NOMO-1 treated with DMSO at 0.1 percent for 48 hours (cell line): ENCODE results near the gene WSB1.

Experiments used
- DNase-seq: peaks from one replicate; lab custom pipeline; 2025; ENCODE audit not compliant: unreplicated experiment; lab: John Stamatoyannopoulos, UW

WSB1 gene

DNA sequence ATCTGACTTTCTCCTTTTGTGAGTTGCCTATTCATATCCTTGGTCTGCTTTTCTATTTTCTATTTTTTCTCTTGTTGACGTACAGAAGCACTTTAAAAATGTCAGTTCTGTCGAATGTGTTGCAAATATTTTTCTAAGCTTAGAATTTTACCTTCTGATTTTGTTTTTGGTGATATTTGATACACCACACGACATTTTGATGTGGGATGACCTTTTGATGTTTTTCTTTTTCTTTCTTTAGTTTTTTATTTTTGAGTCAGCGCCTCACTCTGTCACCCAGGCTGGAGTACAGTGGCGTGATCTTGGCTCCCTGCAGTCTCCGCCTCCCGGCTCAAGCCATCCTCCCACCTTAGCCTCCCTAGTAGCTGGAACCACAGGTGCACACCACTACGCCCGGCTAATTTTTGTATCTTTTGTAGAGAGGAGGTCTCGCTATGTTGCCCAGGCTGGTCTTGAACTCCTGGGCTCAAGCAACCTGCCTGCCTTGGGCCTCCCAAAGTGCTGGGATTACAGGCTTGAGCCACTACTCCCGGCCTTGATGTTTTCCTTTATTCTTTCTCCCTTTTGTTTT, 39.6 kb downstream of the WSB1 start:
- DNase-seq: no peak

GRCh38 chr17:27336184-27336583, 42.3 kb downstream of the WSB1 start:
- peak; percentile 93 for DNase-seq

DNA sequence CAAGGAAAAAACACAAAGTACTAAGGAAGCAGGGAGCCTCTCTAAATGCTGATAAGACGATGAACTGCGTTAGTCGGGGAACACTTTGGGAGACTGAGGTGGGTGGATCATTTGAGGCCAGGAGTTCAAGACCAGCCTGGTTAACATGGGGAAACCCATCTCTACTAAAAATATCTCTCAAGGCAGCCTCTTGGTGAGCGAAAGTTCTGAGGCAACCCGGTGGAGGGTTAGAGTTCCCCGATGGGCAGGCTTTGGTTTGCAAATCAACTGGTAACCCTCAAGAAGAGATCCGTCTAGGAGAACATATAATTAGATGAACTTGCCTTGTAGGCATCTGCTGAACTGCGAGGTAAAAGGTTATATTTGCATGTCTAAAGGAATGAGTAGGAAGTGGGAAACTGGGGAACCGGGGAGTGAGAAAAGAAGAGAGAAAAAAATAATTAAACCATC, 44.6 kb downstream of the WSB1 start:
- DNase-seq: no peak

DNA sequence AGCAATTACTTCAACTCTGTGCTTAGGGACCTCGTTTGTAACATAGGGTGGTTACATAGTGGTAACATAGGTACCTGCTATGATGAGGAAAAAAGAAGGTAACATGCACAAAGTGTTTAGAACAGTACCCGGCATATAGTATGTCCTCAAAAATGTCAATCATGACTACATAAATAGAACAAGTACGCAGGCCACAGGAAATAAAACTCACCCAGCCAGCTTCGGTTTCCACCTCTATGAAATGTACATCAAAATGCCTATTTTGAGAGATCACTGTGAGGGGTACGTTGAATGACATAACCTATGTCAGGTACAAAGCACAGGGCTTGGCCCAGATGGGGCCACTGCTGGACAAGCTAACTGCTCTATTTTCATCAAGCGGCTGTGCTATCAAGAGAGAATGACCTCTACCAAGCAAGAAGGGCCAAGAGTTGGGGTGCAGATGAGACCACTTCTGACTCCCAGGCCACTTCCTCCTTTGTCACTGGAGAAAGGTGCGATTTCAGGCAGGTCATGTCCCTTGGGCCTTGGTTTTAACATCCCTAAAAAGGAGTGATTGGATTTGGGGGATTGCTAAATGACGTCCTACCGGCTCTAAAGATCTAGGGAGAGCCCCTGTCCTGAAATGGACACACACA, 45.4 kb downstream of the WSB1 start:
- no peak for DNase-seq

- DNase-seq: no peak
Measured at GRCh38 chr17:27339836-27340550, 46.1 kb downstream of the WSB1 start.

- no peak for DNase-seq
Measured at GRCh38 chr17:27340575-27340974, 46.7 kb downstream of the WSB1 start.

DNA sequence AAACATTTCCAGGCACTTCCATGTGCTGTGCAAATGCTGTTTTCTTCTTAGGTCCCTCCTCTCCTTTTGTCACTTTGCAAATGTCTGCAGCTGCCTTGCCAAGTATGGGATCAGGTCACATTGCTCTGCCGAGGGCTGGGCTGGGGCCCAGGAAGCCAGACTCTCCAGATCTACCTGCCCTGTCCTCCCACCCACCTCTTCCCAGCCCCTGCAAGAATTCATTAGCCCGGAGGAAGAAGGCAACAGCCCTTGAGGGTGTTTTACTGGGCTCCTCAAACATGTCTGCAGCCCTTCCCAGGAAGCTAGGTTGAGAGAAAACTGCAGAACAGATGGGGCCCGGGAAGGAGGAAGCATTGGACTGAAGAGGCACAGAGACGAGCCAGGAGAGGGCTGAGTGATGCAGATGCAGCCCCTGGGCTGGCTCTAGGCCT, 47.1 kb downstream of the WSB1 start:
- no peak for DNase-seq

GRCh38 chr17:27342059-27342458, 48.1 kb downstream of the WSB1 start:
- DNase-seq: no peak

DNA sequence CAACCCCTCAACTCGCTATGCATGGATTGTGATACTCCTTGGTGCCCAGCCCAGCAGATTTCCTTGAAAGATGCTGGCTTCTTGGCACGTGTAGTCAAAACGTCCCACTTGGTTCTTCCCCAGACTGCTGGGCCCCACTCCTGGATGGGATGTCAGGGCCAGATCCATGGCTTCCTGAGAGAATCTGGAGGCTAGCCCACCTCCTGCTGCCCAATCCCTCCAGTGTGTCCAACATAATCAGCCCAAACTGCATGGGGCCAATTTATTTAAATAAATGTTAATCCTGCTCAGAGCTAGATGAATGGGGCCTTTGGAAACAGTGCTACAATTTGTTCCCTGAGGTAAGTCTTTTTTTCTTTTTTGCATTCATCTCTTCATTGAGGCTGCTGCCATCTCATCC, 49.4 kb downstream of the WSB1 start:
- DNase-seq: no peak

DNA sequence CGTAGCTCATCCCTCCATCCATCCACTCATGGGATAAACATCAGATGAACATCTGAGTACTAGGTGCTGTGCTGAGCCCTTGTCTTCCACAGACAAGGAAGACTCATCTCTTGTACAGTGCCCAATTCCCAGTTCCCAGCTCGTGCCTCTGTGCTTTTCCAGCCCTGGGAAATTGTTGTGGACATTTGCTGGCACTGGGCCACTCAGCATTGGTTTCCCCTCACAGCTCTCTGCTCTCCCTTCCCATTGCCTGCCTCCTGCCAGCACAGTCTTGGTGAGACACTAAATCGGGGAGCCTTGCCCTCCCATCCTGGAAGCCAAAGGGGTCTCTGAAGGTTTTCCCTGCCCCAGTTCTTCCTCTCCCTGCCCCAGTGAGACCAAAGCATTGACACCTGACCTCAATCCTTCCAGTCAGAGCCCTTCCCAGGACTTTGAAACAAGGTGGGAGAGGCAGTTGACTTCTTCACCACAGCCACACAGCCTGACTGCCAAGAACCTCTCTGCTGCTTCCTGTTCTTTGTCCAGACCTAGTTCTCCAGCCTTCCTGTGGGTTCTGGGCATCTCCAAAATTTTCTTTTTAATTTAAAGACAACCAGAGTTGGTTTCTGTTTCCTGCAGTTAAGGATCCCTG, 50.2 kb downstream of the WSB1 start:
- no peak for DNase-seq

GRCh38 chr17:27345141-27345904, 51.4 kb downstream of the WSB1 start:
- no peak for DNase-seq

- DNase-seq: no peak
Measured at GRCh38 chr17:27346228-27346899, 52.5 kb downstream of the WSB1 start.

- no peak for DNase-seq
Measured at GRCh38 chr17:27348196-27348595, 54.3 kb downstream of the WSB1 start.

- DNase-seq: no peak
Measured at GRCh38 chr17:27349540-27350021, 55.7 kb downstream of the WSB1 start.

GRCh38 chr17:27351759-27352158, 57.8 kb downstream of the WSB1 start:
- DNase-seq: no peak

DNA sequence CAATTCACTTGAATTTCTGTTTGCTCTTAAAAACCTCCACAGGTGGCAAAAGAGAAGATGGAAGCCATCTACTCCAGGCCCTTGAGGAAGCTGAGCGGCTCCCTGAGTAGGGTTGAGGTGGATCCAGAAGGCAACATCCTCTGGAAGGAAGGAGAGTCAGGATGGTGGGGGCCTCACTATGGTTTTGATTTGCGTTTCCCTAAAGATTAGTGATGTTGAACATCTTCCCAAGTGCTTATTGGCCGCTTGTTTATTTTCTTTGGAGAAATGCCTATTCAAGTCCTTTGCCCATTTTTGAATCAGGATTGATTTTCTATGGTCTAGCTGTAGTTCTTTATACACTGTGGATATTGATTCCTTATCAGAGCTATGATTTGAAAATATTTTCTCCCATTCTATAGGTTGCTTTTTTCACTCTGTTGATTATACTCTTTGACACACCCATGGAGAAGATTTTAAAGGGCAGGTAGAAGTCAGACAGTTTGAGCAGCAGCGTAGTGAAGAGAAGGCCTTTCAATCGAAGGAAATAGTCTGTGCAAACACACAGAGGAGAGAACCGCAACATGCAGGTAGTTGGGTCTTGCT, 58.6 kb downstream of the WSB1 start:
- DNase-seq: no peak

DNA sequence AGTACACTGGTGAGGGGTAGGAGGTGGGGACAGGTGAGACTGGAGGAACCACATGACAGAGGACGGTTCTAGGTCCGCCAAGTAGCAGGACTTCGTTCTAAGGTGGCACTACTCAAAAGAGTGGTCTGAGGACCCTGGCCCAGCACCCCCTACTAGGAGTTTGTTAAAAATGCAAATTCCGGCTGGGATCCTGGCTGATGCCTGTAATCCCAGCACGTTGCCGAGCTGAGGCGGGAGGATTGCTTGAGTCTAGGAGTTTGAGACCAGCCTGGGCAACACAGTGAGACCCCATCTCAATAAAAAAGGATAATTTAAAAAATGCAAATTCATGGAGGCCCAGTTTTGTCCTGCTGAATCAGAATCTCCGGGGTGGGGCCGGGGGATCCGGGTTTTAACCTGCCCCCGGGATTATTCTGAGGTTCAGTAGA, 59.1 kb downstream of the WSB1 start:
- no peak for DNase-seq

GRCh38 chr17:27353461-27354050, 59.6 kb downstream of the WSB1 start:
- peak; percentile 74 for DNase-seq

DNA sequence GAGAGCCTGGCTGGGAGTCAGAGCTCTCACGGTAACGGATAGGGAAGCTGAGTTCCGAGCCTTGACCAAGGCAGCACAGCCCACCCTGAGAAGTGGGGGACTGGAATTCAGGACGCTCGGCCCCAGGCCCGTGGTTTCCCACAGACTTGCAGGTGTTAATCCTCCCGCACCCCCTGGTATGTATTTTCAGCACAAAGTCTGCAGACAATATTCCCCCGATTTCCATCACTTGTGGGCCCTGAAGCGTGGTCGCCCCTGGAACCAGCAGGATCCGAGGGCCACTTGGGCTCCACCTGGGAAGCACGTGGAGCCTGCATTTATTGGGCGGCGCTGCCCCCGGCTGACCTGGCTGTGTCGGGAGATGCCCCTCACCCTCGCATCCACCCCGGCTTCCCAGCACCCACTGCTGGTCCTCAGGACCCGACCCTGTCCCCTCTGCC, 60.2 kb downstream of the WSB1 start:
- no peak for DNase-seq
